GM19240 (cell line): ENCODE data around the gene CNTNAP2.
"Not testable (repeated sequence)": the region's sequence is repeated elsewhere in the genome, so short reads cannot be mapped to it uniquely, and the experiment has no call there.

Experiments used
- DNase-seq: peaks from one replicate; pipeline ENCODE4 v3.0.0; 2011; ENCODE audit warnings: low spot score; ENCODE audit not compliant: insufficient read length

CNTNAP2 gene

GRCh38 chr7:146146831-146147486, 30.4 kb downstream of the CNTNAP2 start:
- DNase-seq = no peak

- DNase-seq = no peak
Observed at GRCh38 chr7:146150153-146150552, 33.6 kb downstream of the CNTNAP2 start.

- DNase-seq = no peak
Observed at GRCh38 chr7:146172112-146172511, 55.5 kb downstream of the CNTNAP2 start.

- no peak for DNase-seq
Observed at GRCh38 chr7:146175716-146176115, 59.1 kb downstream of the CNTNAP2 start.

- DNase-seq = no peak
Observed at GRCh38 chr7:146176860-146177259, 60.3 kb downstream of the CNTNAP2 start.

- no peak for DNase-seq
Observed at GRCh38 chr7:146177301-146177700, 60.7 kb downstream of the CNTNAP2 start.

- DNase-seq = no peak
Observed at GRCh38 chr7:146185844-146186243, 69.2 kb downstream of the CNTNAP2 start.

- not testable (repeated sequence) for DNase-seq
Observed at GRCh38 chr7:146191428-146191827, 74.8 kb downstream of the CNTNAP2 start.

- DNase-seq = no peak
Observed at GRCh38 chr7:146201945-146202344, 85.3 kb downstream of the CNTNAP2 start.

GRCh38 chr7:146206270-146206669, 89.7 kb downstream of the CNTNAP2 start:
- no peak for DNase-seq

GRCh38 chr7:146208492-146208891, 91.9 kb downstream of the CNTNAP2 start:
- no peak for DNase-seq

- no peak for DNase-seq
Observed at GRCh38 chr7:146214842-146215241, 98.2 kb downstream of the CNTNAP2 start.

GRCh38 chr7:146216396-146217041, 99.9 kb downstream of the CNTNAP2 start:
- DNase-seq = no peak

- DNase-seq = no peak
Observed at GRCh38 chr7:146223851-146224250, 107.2 kb downstream of the CNTNAP2 start.

- DNase-seq = no peak
Observed at GRCh38 chr7:146232604-146233003, 116.0 kb downstream of the CNTNAP2 start.

GRCh38 chr7:146235195-146235594, 118.6 kb downstream of the CNTNAP2 start:
- DNase-seq = no peak

GRCh38 chr7:146242661-146243060, 126.1 kb downstream of the CNTNAP2 start:
- no peak for DNase-seq

GRCh38 chr7:146247991-146248390, 131.4 kb downstream of the CNTNAP2 start:
- DNase-seq = not testable (repeated sequence)

GRCh38 chr7:146248744-146249143, 132.1 kb downstream of the CNTNAP2 start:
- not testable (repeated sequence) for DNase-seq

- no peak for DNase-seq
Observed at GRCh38 chr7:146249272-146249671, 132.7 kb downstream of the CNTNAP2 start.

- DNase-seq = no peak
Observed at GRCh38 chr7:146255609-146256008, 139.0 kb downstream of the CNTNAP2 start.

- DNase-seq = no peak
Observed at GRCh38 chr7:146262527-146262926, 145.9 kb downstream of the CNTNAP2 start.

GRCh38 chr7:146276888-146277287, 160.3 kb downstream of the CNTNAP2 start:
- no peak for DNase-seq
